GM23338 (cell line): ENCODE measurements around the gene RNASEH2A. TPM values are rescaled to one million over a fixed set of nuclear protein-coding genes. Genes with fewer than 3 reads are reported as not detected.

ENCODE experiments used
- ATAC-seq: fragments of 200-7000 bp; cut with Tn5 transposase; 3 replicates; pipeline ENCODE4 v1.9.1; 2020
- DNase-seq: peaks from one replicate; pipeline ENCODE4 v3.0.0-alpha.2; 2015; ENCODE audit warnings: low spot score
- H2AFZ ChIP-seq: fragments of 200-600 bp; sonication (generic); 2 replicates; pipeline ENCODE4 v1.8.0; 2016; ENCODE audit warnings: antibody characterized with exemption, mild to moderate bottlenecking, moderate library complexity
- H3F3A ChIP-seq: fragments of 200-600 bp; sonication (generic); replicated peaks from 2 replicates; pipeline ENCODE4 v1.8.0; 2017; ENCODE audit warnings: antibody characterized with exemption, mixed run types, low read depth
- H3K27ac ChIP-seq: fragments of 200-600 bp; sonication (generic); 2 replicates; pipeline ENCODE4 v1.6.1; 2016; ENCODE audit warnings: low read depth
- H3K27me3 ChIP-seq: fragments of 200-600 bp; sonication (generic); 2 replicates; pipeline ENCODE4 v1.8.0; 2016; ENCODE audit warnings: mild to moderate bottlenecking, mixed run types, moderate library complexity; ENCODE audit not compliant: insufficient read depth
- H3K36me3 ChIP-seq: fragments of 200-600 bp; sonication (generic); 2 replicates; pipeline ENCODE4 v1.8.0; 2016; ENCODE audit warnings: mild to moderate bottlenecking; ENCODE audit not compliant: insufficient read depth
- H3K4me1 ChIP-seq: fragments of 200-600 bp; sonication (generic); 2 replicates; pipeline ENCODE4 v1.8.0; 2016; ENCODE audit warnings: mild to moderate bottlenecking, moderate library complexity; ENCODE audit not compliant: insufficient read depth
- H3K4me2 ChIP-seq: fragments of 200-600 bp; sonication (generic); 2 replicates; pipeline ENCODE4 v1.7.1; 2017; ENCODE audit warnings: mixed run types
- H3K4me3 ChIP-seq: fragments of 200-600 bp; sonication (generic); 2 replicates; pipeline ENCODE4 v1.6.1; 2016; ENCODE audit warnings: mixed run types
- H3K79me2 ChIP-seq: fragments of 200-600 bp; sonication (generic); replicated peaks from 2 replicates; pipeline ENCODE4 v1.8.0; 2017; ENCODE audit warnings: mild to moderate bottlenecking; ENCODE audit not compliant: insufficient read depth
- H3K9me2 ChIP-seq: fragments of 200-600 bp; sonication (generic); 2 replicates; pipeline ENCODE4 v1.8.0; 2017; ENCODE audit not compliant: insufficient read depth
- H4K20me1 ChIP-seq: fragments of 200-600 bp; sonication (generic); replicated peaks from 2 replicates; pipeline ENCODE4 v1.8.0; 2017; ENCODE audit warnings: mild to moderate bottlenecking; ENCODE audit not compliant: insufficient read depth
- H3K27ac Mint-ChIP-seq: 2 replicates; pipeline ENCODE4 v1.8.0; 2020; ENCODE audit warnings: inconsistent platforms, mild to moderate bottlenecking, moderate library complexity, mixed read lengths
- H3K27me3 Mint-ChIP-seq: 3 replicates; pipeline ENCODE4 v1.8.0; 2022; ENCODE audit warnings: low read depth, mild to moderate bottlenecking, moderate library complexity, mixed read lengths, inconsistent platforms; ENCODE audit not compliant: insufficient read depth, poor library complexity
- H3K36me3 Mint-ChIP-seq: 3 replicates; pipeline ENCODE4 v1.8.0; 2021; ENCODE audit warnings: low read depth, mild to moderate bottlenecking, inconsistent platforms, moderate library complexity, mixed read lengths
- H3K4me1 Mint-ChIP-seq: 3 replicates; pipeline ENCODE4 v1.8.0; 2020; ENCODE audit warnings: mild to moderate bottlenecking, inconsistent platforms, mixed read lengths
- H3K4me3 Mint-ChIP-seq: 3 replicates; pipeline ENCODE4 v1.8.0; 2021; ENCODE audit warnings: moderate library complexity, mild to moderate bottlenecking, inconsistent platforms, mixed read lengths
- H3K9me3 Mint-ChIP-seq: 3 replicates; pipeline ENCODE4 v1.8.0; 2020; ENCODE audit warnings: moderate library complexity, mild to moderate bottlenecking, inconsistent platforms, mixed read lengths
- CREB1 ChIP-seq: fragments of 250-450 bp; sonication (Bioruptor Pico); IDR thresholded peaks from 2 replicates; pipeline ENCODE4 v1.5.0; 2020; ENCODE audit warnings: low read depth, mild to moderate bottlenecking, moderate library complexity
- CTCF ChIP-seq, 2 experiments: fragments of 200-600 bp in 1 of 2; sonication (generic) in 1 of 2; conservative IDR thresholded peaks; 2 replicates each; pipeline versions ENCODE4 v1.5.1 to v1.6.1; 2016 to 2017; ENCODE audit warnings: antibody characterized with exemption in 2 of 2, low read depth in 2 of 2, mild to moderate bottlenecking in 2 of 2, moderate library complexity in 1 of 2
- ETS1 ChIP-seq: IDR thresholded peaks from 2 replicates; pipeline ENCODE4 v1.6.1; 2016; ENCODE audit warnings: antibody characterized with exemption
- EZH2 ChIP-seq: fragments of 200-600 bp; sonication (generic); IDR thresholded peaks from one replicate; pipeline ENCODE4 v1.8.0; 2017; ENCODE audit warnings: antibody characterized with exemption, mild to moderate bottlenecking, low read depth; ENCODE audit not compliant: unreplicated experiment
- EZH2phosphoT487 ChIP-seq: fragments of 200-600 bp; sonication (generic); IDR thresholded peaks from one replicate; pipeline ENCODE4 v1.8.1; 2018; ENCODE audit warnings: antibody characterized with exemption; ENCODE audit not compliant: unreplicated experiment
- JUNB ChIP-seq: IDR thresholded peaks from one replicate; pipeline ENCODE4 v1.6.1; 2016; ENCODE audit warnings: antibody characterized with exemption; ENCODE audit not compliant: unreplicated experiment
- NANOG ChIP-seq: IDR thresholded peaks from 2 replicates; pipeline ENCODE4 v1.6.1; 2016; ENCODE audit warnings: antibody characterized with exemption, borderline replicate concordance
- POLR2AphosphoS5 ChIP-seq: IDR thresholded peaks from 2 replicates; pipeline ENCODE4 v1.6.1; 2016; ENCODE audit warnings: antibody characterized with exemption, low read depth
- REST ChIP-seq: IDR thresholded peaks from one replicate; pipeline ENCODE4 v1.6.1; 2018; ENCODE audit warnings: antibody characterized with exemption; ENCODE audit not compliant: unreplicated experiment
- STAT1 ChIP-seq: IDR thresholded peaks from one replicate; pipeline ENCODE4 v1.6.1; 2016; ENCODE audit warnings: antibody characterized with exemption; ENCODE audit not compliant: unreplicated experiment
- ZNF114 ChIP-seq: fragments of 250-450 bp; sonication (Bioruptor Pico); IDR thresholded peaks from 2 replicates; pipeline ENCODE4 v1.5.0; 2020; ENCODE audit warnings: mild to moderate bottlenecking, moderate library complexity
- ZNF331 ChIP-seq: fragments of 250-450 bp; sonication (Bioruptor Pico); IDR thresholded peaks from 2 replicates; pipeline ENCODE4 v1.5.0; 2020; ENCODE audit warnings: low read depth, mild to moderate bottlenecking, moderate library complexity
- ZNF462 ChIP-seq: fragments of 250-450 bp; sonication (Bioruptor Pico); IDR thresholded peaks from 2 replicates; pipeline ENCODE4 v1.5.0; 2020; ENCODE audit warnings: mild to moderate bottlenecking, moderate library complexity
- polyA plus RNA-seq: library from polyadenylated mRNA; unstranded; fragments of >200 nt; fragmentation: Nextera tagmentation; extraction: Ambion mirVana; gene quantifications from 2 replicates; pipeline ENCODE4 v1.2.1, GENCODE V29; 2016
- total RNA-seq: library from RNA; depleted of rRNA; stranded (reverse); fragments of >200 nt; shearing (Covaris generic); gene quantifications from 2 replicates; pipeline ENCODE4 v1.2.3, GENCODE V29; 2014

RNASEH2A gene
- total and polyA plus RNA-seq, 2 experiments from 2014 or later, result 39.4 to 68.2 TPM

GRCh38 chr19:12782424-12783290 is 23.7 kb upstream of the RNASEH2A start:
- peaks cover 31% of the 10 kb centered on the region for H3F3A ChIP-seq
- H2AFZ ChIP-seq, result peak overlapping the region; percentile 72; the same call in 1 of the 2 replicates
- no peaks in the 10 kb centered on the region for H4K20me1 ChIP-seq
- Mint-ChIP-seq H3K36me3 (no peaks in the 10 kb centered on the region), H3K27ac (no peak overlapping the region; the same call in 1 of the 2 replicates), H3K9me3 (no peaks in the 10 kb centered on the region), H3K4me1 (peaks cover 19% of the 10 kb centered on the region), H3K27me3 (peaks cover 9% of the 10 kb centered on the region), H3K4me3 (peak overlapping the region; percentile 68)
- no peaks in the 10 kb centered on the region for H3K36me3 ChIP-seq
- ATAC-seq (peak; percentile 10), DNase-seq (peak; percentile 55)
- H3K4me3 ChIP-seq, result peak overlapping the region; percentile 68
- TF ChIP-seq EZH2, result no peak
- no peak for TF ChIP-seq ZNF462 (CRISPR knock-in tag)
- no peak for TF ChIP-seq ZNF331
- no peak for TF ChIP-seq ETS1
- peak; percentile 23; the same call in 1 of the 2 replicates for TF ChIP-seq CREB1
- TF ChIP-seq REST, result no peak
- peak; percentile 39; the same call in 1 of the 2 replicates for TF ChIP-seq POLR2AphosphoS5
- no peak for TF ChIP-seq STAT1
- no peak for TF ChIP-seq EZH2phosphoT487
- TF ChIP-seq ZNF114 (CRISPR knock-in tag), result no peak
- TF ChIP-seq CTCF (conservative IDR thresholded peaks at IDR 0.05; ENCODE audit: low read depth in 2 of 2), result 0 out of 4 replicates have a peak, but pooled peaks of 1 of the 2 experiments have one; percentile 15
- no peak for TF ChIP-seq NANOG
- TF ChIP-seq JUNB, result no peak
- no peaks in the 10 kb centered on the region for H3K27me3 ChIP-seq
- H3K9me2 ChIP-seq, result no peaks in the 10 kb centered on the region
- H3K4me1 ChIP-seq, result peaks cover 22% of the 10 kb centered on the region
- H3K79me2 ChIP-seq, result no peaks in the 10 kb centered on the region
- peak overlapping the region; percentile 86 for H3K4me2 ChIP-seq
- no peak overlapping the region for H3K27ac ChIP-seq
